HUES6 (cell line): Measurements from ENCODE around the gene ZNF45.
"Not testable (repeated sequence)": the region's sequence is repeated elsewhere in the genome, so short reads cannot be mapped to it uniquely, and the experiment has no call there.

ENCODE experiments used
- H3K27ac ChIP-seq: 2 replicates; pipeline ENCODE4 v1.7.0; 2013; ENCODE audit warnings: low read depth, mild to moderate bottlenecking, low read length, inconsistent platforms
- H3K27me3 ChIP-seq: 2 replicates; pipeline ENCODE4 v1.6.1; 2013; ENCODE audit warnings: low read length; ENCODE audit not compliant: control insufficient read depth, insufficient read depth
- H3K36me3 ChIP-seq: 2 replicates; pipeline ENCODE4 v1.6.1; 2013; ENCODE audit warnings: low read length; ENCODE audit not compliant: control insufficient read depth, insufficient read depth
- H3K4me1 ChIP-seq: 2 replicates; pipeline ENCODE4 v1.6.1; 2013; ENCODE audit warnings: low read length; ENCODE audit not compliant: control insufficient read depth, insufficient read depth
- H3K4me3 ChIP-seq: 2 replicates; pipeline ENCODE4 v1.5.1; 2013; ENCODE audit warnings: low read depth, low read length
- H3K9ac ChIP-seq: one replicate; pipeline ENCODE4 v1.6.1; 2013; ENCODE audit warnings: mild to moderate bottlenecking, low read length
- H3K9me3 ChIP-seq: 2 replicates; pipeline ENCODE4 v1.6.1; 2013; ENCODE audit warnings: low read depth, low read length; ENCODE audit not compliant: control insufficient read depth, insufficient read depth

The ZNF45 gene

DNA sequence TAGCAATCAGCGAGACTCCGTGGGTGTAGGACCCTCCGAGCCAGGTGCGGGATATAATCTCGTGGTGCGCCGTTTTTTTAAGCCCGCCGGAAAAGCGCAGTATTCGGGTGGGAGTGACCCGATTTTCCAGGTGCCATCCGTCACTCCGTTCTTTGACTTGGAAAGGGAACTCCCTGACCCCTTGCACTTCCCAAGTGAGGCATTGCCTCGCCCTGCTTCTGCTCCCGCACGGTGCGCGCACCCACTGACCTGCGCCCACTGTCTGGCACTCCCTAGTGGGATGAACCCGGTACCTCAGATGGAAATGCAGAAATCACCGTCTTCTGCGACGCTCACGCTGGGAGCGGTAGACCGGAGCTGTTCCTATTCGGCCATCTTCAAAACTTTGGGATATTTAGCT is 68.2 kb downstream of the ZNF45 start:
- H3K9me3 ChIP-seq, result peaks cover 53% of the 10 kb centered on the region
- not testable (repeated sequence) for H3K36me3 ChIP-seq, H3K27ac ChIP-seq, H3K4me1 ChIP-seq, H3K4me3 ChIP-seq, H3K27me3 ChIP-seq, H3K9ac ChIP-seq
